ENCODE data around the gene PAPPA.

Gene PAPPA

DNA sequence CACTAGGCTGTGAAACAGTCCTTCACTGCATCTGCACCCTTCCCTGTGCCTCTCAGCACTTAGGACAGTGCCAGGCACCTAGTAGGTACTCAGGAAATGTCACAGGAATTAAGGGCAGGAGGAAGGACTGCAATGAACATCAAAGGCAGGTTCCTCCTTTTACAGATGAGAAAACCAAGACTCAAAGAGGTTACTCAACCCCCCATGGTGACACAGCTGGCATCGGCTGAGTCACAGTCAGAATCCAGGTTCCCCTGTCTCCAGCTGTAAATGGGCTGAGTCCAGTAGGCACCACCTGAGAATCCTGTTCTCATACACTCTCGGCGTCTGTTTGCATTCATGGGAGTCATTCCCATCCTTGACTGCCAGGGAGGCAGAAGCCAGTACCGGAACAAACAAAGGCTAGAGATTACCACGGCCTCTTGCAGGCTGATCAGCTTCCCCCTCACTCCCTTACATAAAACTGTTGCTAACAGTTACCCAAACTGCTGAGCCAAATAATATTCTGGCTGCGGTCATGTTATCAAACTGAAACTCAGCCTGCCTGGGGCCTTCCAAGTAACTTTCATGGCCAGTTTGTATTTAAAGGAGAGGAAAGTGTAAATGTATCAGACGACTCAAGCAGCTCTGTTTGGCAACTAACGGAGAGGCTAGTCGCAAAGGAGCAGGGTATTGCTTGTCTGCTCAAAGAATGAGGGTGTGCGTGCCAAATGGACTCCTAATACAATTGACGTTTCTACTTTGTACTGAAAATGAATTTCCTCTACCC is 201.7 kb downstream of the PAPPA start:
- peak; percentile 55 for DNase-seq

DNA sequence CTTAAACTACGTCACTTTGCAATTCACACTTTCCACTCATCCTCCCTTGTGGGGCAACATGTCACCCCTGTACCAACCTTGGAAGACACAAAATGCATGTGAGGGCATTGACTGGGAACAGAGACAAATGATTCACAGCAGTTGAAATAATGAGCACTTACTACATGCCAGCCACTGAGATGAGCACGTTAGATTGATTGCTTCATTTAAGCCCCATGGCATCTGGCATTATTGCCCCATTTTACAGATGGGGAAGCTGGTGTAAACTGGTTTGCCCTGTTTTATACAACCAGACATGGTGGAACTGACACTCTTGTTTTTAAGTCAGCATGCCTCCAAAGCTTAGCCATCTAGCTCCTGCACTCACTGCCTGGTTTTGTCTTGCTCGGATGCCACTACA is 204.7 kb downstream of the PAPPA start:
- DNase-seq, result no peak

DNA sequence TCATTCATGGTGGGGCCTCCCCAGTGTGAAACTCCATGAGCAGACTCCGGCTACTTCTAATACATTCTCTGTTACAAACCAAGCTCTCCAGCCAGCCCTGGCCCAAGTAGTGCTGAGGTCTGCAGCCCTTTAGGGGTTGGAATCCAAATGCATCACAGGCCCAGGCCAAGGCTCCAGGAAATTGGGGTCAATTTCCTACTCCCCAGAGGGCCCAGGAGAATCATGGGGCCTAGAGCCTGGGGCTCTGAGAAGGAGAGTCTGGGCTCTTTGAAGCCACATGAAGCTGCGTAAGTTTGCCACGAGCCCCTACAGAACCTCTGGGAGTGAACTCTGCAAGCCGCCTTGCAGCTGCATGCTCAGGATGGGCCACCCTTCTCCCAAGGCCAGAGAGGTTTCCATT is 206.4 kb downstream of the PAPPA start:
- no peak for DNase-seq

DNA sequence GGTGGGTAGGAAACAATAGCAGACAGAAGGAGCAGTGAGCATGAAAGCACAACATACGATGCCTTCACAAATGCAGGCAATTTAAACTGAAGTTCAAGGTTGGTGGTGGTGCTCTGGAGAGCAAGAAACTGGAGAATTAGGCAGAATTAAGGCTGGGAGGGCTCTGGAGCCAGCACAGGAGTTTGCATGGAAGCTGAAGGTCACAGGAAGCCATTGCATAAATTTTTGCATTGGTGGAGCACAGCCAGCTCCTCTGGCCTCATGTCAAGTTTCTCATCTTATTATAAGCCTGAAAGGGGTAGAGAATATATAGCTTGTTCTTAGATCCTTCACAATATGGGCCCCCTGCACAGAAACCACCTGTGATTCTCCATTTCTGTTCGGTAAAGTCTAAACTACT is 207.4 kb downstream of the PAPPA start:
- no peak for DNase-seq

DNA sequence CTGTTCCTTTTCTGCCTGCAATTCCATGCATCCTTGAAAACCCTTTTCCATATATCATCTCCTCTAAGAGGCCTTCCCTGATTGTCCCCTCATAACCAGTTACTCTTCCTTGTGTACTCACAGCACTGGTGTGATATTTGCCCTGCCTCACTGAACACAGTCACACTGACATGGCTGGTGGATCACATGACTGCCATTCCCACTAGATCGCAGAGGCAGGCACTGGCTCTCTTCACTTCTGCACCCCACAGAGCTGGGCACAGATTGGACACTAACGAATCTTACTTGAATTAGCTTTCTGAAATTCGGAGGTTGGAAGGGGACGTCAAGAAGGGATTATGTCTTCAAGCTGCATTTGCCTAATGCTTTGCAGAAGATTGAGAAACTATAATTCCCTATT is 208.0 kb downstream of the PAPPA start:
- no peak for DNase-seq

DNA sequence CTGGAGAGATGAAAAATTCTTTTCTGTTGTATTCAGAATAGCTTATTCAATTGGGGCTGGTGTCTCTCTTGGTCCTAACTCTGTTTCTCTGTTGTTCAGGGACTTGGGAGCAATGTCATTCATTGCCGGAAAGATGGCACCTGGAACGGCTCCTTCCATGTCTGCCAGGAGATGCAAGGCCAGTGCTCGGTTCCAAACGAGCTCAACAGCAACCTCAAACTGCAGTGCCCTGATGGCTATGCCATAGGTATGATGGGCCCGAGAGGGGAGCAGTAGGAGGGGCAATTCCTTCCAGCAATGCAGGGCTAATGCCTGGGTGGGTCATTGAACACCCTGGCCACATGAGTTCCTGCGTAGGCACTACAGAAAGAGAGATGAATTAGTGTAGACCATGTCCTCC is 208.9 kb downstream of the PAPPA start:
- no peak for DNase-seq

DNA sequence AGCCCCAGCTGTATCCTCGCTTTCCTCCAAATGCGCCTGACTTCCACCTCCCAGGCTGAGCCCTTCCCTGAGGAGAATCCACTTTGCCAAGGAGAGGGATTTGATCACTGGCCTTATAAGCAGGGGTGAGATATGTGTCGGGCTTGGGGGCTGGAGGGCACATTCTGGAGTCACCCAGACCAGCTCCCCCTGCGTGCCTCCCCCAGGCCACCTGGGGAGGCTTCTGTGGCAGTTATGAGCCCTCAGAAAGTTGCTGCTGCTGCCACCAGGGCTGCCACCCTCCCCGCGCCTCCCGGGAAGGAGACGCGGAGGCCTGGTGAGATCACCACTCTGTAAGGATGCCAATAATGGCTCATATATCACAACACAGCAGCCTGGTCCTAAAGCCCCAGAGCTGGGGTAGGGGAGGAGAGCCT is 211.5 kb downstream of the PAPPA start:
- no peak for DNase-seq

DNA sequence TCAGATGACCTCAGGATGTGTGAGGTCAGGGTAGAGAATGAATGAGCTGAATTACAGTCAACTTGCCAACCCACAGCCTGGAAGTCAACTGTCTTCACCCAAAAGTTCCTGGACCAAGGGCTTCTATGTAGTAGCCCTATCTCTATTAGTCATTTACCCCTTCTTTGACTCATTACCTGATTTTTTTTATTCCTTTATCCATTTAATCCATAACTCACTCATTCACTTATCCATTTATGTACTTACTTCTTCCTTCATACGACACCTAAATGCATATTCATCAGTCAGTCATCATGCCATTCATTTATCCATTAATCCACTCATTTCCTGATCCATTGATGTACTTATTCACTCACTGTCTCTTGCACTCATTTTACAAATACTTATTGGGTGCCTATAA is 212.7 kb downstream of the PAPPA start:
- no peak for DNase-seq

DNA sequence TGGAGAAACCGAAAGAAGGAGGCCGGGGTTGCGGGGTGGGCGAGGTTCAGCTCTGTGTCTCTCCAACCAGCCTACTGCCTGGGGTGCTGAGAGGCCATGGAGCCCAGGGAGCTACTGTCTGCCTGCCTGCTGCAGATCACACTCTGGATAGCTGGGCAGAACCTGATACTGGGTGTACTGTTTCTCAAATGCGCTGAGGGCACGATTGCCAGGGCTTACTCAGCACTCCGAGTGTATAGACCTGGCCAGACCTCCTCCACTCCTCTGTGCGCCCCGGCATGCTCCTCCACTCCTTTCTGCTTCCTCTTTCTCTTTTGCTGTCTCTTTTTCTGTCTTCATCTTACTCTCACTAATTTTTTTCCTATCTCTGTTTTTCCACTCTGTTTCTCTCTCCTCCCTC is 215.1 kb downstream of the PAPPA start:
- no peak for DNase-seq

DNA sequence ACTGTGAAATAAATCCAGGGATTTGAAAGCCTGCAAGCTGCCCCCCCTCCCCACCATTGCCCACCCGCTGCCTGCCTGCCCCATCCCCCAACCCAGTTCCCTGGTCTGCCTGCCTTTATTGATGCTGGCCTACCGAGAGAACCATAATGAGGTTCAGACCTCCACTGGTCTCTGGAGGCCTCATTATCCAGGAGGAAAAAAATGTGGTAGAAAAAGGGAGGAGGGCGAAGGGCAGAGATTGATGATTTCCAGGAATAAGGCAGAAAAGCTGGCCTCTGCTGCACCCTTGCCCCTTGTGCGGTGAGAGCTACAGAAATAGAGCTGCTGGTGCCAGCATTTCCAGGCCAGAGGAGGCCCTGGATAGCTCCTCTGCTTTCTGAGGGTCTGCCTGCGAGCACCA is 216.1 kb downstream of the PAPPA start:
- no peak for DNase-seq

DNA sequence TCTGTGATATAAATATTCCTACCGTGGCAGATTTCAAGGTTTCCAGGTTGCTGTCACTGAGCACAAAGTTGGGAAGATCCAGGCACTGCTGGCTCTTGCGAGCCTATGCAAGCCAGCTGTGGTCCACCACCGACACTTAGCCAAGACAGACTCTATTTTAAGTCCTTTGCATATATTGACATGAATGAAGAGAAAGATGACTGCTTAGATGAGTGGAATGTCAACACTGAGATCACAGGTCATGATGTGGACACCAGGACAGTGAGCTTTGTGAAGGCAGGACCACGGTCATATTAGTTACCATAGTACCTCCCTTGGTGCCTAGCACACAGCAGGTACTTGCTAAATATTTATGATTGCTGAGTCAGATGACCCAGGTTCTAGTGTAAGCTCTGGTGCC is 217.0 kb downstream of the PAPPA start:
- DNase-seq, result no peak

DNA sequence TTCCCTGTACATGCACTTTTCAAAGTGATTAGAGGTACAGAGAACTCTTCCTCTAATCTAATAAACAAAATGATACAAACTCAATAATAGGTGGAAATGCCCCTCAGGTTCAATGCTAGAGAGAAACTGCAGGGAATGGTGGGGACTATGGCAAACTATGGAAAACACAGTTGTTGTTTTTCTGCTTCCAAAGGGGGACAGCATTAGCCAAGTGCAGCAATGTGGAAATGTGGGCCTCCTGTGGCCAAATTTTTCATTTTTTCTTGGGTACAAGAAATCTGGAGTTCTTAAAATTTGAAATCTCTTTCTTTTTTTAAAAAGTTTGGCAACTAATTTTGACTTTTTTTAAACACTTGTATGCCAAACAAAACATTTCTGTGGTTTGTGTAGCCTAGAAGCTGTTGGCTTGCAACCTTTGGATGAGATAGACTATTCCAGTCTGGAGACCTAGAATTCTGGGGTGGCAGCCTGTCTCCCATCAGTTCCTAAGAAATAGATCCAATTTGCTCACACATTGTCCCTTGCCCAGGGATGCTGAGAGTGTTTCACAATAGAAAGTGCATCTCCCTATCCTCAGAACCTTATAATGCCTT is 218.6 kb downstream of the PAPPA start:
- no peak for DNase-seq

DNA sequence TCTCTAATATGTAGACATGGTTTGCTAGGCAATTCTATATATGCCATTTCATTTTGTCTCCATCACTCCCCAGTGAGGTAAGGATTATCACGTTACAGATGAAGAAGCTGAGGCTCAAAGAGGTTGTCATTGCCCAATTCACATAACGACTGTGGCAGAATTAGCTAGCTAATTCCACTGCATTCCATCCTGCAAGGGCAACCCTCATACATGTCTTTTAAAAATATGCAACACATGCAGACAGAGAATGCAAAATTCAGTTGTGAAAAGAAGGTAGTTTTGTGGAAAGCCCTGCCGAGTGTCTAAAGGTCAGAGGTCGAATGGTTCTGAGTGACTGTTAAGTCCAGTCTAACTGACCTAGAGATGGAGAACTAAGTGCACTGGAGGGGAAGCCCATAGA is 219.2 kb downstream of the PAPPA start:
- DNase-seq, result no peak

DNA sequence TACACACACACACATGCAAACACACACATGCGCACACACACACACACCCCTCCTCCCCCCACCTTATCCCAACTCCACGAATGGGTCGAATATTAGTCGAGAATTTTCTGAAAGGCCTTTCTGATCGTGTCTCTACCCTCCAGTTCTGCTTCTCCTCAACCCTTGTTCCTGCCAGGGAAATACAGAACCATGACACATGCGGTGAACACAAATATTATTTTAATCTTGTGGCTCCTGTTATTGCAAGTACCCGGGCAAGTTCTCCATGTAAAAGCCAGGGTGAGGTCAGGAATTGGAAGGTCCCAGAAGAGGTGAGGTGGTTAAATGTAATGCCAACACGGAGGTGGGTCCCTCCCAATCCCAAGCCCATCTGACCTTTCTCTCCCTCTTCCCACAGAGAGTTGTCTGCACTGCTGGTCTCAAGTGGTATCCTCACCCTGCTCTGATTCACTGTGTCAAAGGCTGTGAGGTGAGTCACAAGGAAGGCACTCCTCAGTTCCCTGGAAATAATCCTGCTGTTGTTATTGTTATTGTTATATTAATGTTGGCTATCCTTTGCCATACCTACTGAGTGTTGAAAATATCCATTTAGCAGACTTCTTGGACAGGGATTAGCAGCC is 223.7 kb downstream of the PAPPA start:
- no peak for DNase-seq

DNA sequence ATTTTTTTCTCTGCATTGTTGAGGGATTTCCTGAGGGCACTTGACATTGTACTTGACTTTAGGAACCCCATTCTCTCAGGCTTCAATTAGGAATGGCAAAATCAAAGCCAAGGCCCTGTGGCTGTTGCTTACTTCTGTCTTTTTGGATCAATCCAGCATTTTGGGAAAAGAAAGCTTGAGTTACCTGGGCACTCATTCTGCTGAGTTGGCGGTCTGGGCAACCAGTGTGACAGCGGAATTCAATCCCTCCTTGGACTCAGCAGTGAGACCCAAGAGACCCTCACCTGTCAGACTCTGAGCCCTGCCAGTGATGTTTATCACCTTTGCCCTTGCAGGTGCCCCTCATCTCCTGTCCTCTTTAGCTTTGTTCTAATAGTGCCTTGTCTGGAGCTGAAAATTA is 225.3 kb downstream of the PAPPA start:
- DNase-seq, result no peak

DNA sequence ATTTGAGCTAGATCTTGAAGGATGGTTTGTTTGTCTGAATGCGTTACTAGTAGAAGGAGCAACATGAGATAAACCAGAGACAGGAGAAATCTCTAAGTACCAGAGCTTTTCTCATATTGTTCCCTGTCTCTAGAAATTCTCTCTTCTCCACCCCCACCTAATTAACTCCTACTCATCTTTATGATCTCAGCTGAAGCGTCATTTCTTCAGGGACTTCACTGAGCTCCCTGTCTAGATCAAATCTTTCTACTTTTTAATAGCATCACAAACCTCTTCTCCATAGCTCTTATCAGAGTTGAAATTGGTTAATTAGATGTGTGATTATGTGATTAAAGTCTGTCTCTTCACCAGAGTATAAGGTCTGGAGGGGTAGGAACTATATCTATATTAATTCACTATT is 226.2 kb downstream of the PAPPA start:
- no peak for DNase-seq

DNA sequence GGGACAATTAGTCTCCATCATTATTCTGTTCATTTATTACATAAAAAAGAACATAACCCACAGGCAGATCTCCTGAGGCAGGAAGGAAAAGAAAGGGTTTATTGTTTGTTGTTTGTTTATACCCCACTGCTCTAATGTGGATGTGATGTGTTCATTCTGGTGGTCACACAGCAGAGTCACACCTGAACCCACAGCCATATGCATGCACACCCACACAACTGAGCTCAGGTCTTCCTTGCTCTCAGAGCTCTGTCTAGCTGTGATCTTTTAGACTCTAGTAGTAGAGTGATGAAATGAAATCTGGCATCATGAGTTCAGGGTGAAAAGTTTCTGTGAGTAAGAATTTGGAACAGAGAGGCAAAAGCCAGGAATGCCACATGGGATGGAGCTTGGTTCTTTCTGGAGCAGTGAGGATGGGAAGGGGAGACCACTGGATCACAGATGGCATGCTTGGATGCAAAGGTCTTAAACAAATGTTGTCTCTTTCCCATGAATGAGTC is 227.0 kb downstream of the PAPPA start:
- no peak for DNase-seq

DNA sequence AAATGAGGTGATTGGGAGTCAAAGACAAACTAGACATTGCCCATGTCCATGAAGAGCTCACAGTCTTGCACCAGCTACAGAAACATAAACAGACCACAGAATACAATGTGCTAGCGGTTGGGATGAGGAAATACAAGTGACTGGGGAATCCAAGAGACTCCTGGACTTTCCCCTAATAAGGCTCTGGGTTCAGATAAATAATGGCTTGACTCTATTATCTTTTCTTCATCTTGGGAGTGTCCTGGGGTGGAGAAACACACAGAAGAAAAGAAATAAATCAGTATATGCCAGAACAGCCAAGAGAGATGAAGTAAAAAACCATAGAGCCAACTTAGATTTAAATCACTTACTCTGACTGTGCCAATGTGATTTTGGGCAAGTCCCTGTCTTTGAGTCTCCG is 227.8 kb downstream of the PAPPA start:
- no peak for DNase-seq

DNA sequence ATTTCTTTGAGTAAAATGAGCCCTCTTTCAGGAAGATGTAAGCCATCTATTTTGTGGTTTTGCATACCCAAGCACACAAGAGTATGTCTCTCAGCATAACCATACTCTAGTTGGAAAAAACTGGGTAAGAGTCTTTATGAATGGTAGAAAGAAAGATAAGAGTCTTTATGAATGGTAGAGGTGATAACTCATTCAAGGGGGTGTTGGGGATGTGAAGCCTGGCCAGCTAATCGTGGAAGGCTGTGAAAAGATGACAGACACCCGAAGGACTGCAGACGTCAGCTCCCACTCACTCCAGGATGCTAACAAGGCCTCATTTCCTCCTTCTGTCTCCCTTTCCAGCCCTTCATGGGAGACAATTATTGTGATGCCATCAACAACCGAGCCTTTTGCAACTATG is 228.5 kb downstream of the PAPPA start:
- DNase-seq, result no peak

DNA sequence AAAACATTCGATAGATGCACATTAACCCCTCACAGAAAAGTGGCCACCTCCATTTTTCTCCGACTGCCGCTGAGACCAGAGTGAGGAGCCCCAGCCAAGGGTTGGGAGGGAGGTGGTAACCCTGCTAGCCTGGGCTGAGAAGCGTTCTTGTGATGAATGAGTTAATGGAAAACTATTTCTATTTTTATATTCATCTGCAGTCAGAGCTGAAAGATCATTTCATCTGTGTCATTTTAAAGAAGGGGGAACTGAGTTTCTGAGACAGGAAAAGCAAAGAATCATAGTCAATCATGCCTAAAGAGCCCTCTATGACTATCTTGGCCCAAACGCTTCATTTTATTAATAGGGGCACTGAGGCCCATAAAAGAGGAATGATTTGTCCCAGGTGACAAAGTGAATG is 229.5 kb downstream of the PAPPA start:
- no peak for DNase-seq

DNA sequence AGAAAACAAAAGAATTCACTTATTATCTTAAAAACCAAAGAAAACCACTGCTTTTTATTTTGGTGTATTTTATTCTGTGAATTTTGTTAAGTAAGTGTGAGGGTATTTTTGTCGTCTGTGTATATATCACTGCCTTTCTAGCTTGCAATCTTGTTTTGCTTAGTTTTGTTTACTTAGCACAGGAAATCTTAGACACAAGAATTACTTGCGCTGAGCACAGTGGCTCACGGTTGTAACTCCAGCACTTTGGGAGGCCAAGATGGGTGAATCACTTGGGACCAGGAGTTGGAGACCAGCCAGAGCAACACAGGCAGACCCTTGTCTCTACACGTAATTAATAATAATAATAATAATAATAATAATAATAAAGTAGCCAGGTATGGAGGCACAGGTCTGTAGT is 230.3 kb downstream of the PAPPA start:
- DNase-seq, result no peak

DNA sequence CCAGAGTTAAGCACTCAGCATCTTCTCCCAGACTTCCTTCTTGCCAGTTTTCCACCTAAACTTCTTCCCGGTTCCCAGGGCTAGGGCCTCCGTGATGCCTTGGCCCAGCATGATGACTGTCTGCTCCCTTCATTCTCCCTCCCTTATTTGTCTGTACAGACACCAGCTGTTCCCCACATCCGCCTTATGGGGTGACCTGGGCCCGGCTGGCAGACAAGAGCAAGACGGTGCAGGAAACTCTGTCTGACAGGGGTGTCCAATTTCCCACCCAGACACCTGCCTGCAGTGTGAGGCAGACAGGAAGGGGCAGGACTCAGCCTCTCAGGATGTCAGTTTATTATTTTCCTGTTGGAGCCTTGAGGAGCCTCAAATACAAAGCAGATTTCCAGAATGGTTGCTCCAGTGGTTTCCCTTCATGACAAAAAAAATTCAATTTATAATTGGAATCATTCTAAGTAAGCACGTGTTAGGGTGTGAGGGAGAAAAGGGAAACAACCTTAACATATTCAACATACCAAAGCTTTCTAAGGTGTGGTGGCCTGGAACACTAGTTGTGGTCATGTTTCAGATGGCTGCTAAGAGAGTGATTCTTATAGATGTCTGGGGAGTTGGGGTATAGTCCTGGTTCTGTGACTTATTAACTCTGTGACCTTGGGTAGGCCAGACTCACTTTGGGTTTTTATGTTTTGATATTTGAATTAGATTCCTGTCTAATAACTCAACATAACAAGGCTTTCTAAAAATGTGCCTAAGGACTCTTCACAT is 234.5 kb downstream of the PAPPA start:
- no peak for DNase-seq

DNA sequence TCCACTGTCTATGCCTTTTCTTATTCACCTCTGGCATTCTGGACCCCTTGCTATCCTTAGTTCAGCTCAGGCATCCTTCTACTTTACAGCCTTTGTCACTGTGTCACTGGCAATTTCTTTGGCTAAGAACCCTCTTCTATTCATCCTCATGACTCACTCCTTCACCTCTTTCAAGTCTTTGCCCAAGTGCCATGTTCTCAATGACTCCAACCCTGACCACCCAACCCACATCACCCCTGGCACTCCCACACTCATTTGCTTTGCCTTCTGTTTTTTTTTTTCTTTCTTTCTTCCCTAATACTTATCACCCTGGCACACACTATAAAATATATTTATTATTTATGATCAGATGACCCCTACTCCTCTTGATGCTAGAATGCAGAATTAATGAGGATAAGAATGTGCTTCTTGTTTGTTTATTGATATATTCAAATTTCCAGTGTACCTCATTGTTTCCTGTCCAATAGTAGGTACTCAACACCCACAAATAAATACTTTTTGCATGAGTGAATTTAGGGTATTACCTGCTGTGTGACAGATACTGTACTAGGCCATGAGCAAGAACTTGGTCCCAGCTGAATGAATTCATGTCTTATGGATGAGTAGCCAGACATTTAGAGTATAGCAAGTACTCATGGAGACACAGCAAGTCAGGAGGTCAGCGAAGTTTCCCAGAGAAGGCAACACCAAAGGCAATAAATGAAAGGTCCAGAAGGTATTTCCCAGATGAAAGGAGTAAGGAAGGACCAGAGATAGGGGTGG is 236.1 kb downstream of the PAPPA start:
- no peak for DNase-seq
